Stimulated activated CD8-positive, alpha-beta memory T cell treated with anti-CD3 and anti-CD28 coated beads, Interleukin-2, amount 100 ng/mL, for 1 hour (primary cell): ENCODE results near the gene SNAPIN.
"Not testable (repeated sequence)": the region's sequence is repeated elsewhere in the genome, so short reads cannot be mapped to it uniquely, and the experiment has no call there.

Experiments
- DNase-seq, 2 donors: peaks; one replicate each; pipeline ENCODE4 v3.0.0-alpha.2; 2020; ENCODE audit warnings: low read depth in 2 of 2

Gene SNAPIN

GRCh38 chr1:153626904-153627714 lies 31.4 kb upstream of the SNAPIN start, which contains the start of gene S100A13:
S100A13 (minus strand) TSS chr1:153627505; CDS start chr1:153626472, 1,033 bp downstream.
- no peak for DNase-seq

GRCh38 chr1:153627715-153628626 lies 30.5 kb upstream of the SNAPIN start, which contains the start of gene S100A1:
S100A1 (plus strand) TSS chr1:153628434; CDS start chr1:153630522, 2,088 bp downstream.
- DNase-seq = no peak

- no peak for DNase-seq
Observed at GRCh38 chr1:153628638-153629342, 29.7 kb upstream of the SNAPIN start.

- no peak for DNase-seq
Observed at GRCh38 chr1:153629343-153629665, 29.2 kb upstream of the SNAPIN start.

GRCh38 chr1:153629971-153630370 lies 28.5 kb upstream of the SNAPIN start:
- DNase-seq = no peak

DNA sequence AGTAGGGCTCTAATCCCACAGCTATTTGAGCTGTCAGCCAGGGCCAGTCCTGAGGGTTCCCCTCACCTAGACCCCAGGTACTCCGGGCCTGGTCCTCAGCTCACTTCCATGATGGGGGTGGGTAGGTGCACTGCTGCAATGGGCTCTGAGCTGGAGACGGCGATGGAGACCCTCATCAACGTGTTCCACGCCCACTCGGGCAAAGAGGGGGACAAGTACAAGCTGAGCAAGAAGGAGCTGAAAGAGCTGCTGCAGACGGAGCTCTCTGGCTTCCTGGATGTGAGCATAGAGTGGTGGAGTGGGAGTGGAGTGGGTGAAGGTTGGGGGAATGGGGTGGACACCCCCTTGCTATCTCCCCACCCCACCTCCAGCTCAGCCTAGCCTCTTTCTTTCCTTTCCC lies 28.1 kb upstream of the SNAPIN start:
- no peak for DNase-seq

DNA sequence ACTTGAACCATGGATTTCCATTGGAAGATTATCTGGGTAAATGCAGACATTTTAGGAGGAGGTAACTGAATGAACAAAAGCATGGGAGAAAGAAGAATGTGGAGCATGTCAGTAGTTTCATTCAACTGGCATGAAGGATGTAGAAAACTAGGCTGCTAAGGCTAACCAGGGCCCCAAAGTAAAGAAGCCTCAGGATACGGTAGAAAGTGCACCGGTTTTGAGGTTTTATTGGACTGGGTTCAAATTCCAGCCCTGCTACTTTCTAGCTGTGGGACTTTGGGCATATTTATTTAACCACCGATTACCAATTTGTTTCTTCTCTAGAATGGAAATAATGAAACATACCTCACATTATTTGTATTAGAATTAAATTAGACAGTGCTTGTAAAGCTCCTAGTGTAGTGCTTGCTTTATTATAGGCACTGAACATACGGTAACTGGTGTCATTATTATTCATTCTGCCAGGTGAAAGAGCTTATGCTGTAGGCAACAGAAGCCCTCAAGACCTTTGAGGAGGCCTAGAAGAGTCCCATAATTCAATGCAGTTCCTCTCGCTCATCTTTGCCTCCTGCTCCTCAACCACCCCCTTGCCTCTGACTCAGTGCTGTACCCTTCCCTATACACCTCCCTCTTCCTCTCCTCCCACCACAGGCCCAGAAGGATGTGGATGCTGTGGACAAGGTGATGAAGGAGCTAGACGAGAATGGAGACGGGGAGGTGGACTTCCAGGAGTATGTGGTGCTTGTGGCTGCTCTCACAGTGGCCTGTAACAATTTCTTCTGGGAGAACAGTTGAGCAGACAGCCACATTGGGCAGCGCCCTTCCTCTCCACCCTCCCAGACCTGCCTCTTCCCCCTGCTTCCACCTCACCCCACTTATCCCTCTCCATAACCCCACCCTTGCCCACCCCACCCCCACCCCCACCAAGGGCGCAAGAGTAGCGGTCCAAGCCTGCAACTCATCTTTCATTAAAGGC lies 27.2 kb upstream of the SNAPIN start:
- no peak for DNase-seq

DNA sequence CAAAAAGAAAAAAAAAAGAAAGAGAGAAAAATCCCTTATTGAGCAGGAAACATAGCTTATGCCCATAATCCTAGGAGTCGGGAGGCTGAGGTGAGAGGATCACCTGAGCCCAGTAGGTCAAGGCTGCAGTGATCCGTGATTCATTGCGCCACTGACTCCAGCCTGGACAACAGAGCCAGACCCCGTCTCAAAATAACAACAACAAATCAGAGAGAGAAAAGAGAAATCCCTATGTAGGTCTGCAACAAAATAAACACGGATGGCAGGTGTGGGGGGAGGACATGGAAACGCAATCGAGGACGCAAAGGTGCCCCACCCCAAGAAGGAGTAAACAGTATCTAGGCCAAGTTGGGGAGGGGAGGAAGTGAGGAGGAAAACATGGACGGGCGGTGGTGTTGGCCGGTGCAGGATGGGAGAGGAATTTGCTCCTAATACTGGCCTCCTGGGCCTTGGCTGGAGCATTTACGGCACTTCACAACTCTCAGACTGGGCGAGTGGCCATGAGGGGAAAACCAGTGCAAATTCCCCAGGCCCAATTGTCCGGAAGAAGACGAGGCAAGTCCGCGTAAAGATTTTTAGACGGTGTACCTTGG lies 25.2 kb upstream of the SNAPIN start:
- no peak for DNase-seq

- DNase-seq = peak; percentile 92 to 94
Observed at GRCh38 chr1:153633754-153634665, 24.5 kb upstream of the SNAPIN start, which contains the start of gene CHTOP. CHTOP (plus strand) TSS chr1:153634066; CDS start chr1:153636589, 2,523 bp downstream.

DNA sequence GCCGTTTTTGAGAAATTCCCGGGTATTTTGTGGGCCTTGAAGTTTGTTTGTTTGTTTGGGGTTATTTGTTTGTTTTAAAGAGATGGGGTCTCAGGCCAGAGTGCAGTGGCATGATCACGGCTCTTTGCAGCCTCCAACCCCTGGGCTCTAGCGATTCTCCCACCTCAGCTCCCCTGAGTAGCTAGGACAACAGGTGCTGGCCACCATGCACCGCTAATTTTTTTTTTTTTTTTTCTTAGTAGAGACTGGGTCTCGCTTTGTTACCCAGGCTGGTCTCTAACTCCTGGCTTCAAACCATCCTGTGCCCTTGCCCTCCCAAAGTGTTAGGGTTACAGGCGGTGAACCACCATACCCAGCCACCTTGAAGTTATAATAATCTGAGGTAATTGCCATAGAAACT lies 22.6 kb upstream of the SNAPIN start:
- no peak for DNase-seq

DNA sequence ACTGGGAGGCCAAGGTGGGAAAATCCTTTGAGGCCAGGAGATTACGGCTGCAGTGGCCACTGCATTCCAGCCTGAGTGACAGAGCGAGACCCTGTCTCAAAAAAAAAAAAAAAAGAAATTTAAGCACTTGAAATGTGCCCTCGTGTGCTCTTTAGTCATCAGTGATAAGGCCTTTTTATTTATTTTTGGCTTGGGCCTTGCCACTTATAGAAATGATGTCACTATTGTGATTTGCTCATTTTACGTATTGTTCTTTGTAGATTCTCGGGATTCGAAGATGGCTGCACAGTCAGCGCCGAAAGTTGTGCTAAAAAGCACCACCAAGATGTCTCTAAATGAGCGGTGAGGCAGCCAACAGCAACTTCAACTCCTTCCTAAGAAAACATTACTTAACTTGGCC lies 22.2 kb upstream of the SNAPIN start:
- DNase-seq = no peak

GRCh38 chr1:153638261-153638660 lies 20.2 kb upstream of the SNAPIN start:
- no peak for DNase-seq

- no peak for DNase-seq
Observed at GRCh38 chr1:153639280-153639679, 19.2 kb upstream of the SNAPIN start.

- not testable (repeated sequence) for DNase-seq
Observed at GRCh38 chr1:153640213-153640612, 18.3 kb upstream of the SNAPIN start.

GRCh38 chr1:153640861-153641260 lies 17.6 kb upstream of the SNAPIN start:
- no peak for DNase-seq

GRCh38 chr1:153642161-153642560 lies 16.3 kb upstream of the SNAPIN start:
- DNase-seq = no peak

DNA sequence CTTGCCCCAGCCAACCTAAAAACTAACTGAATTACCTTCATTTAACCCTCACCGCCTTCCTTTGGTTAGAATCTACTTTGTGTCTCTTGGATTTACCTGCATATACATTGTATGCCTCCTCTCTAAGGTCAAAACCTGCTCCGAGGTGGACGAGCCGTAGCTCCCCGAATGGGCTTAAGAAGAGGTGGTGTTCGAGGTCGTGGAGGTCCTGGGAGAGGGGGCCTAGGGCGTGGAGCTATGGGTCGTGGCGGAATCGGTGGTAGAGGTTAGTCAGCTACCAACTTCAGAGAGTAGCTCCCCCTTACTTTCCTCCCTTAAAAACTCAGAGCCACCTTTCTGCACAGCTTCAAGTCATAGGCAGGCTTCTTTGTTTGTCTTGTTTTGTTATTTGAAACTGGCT lies 15.4 kb upstream of the SNAPIN start:
- no peak for DNase-seq

DNA sequence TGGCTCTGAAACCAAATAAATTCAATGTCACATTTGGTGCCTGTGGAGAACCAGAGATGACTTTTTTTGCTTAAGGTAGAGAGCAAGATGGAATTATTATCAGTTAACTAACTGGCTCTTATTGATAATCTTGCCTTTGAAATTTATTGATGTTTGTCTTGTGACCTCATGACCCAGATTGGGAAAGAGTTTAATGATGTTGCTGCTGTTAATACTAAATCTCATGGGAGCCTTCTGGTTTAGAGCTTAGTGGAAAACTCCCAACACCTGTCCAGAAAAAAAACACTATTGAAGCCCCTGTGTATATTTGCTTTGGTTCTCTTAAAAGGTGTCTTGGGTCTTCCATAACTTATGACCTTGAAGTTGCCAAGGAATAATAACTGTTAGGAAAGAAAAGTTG lies 14.7 kb upstream of the SNAPIN start:
- no peak for DNase-seq

GRCh38 chr1:153646672-153647345 lies 11.7 kb upstream of the SNAPIN start:
- DNase-seq = no peak
